Ramos (cell line): ENCODE measurements around the gene ARHGAP42.

Experiments
- in situ Hi-C: fragments of 300-500 bp; cut with MboI; formaldehyde crosslinking; loops from one replicate; pipeline ENCODE4 v1.14.3; 2022; ENCODE audit warnings: low sequenced_read_pairs; ENCODE audit not compliant: unreplicated experiment

The ARHGAP42 gene

DNA sequence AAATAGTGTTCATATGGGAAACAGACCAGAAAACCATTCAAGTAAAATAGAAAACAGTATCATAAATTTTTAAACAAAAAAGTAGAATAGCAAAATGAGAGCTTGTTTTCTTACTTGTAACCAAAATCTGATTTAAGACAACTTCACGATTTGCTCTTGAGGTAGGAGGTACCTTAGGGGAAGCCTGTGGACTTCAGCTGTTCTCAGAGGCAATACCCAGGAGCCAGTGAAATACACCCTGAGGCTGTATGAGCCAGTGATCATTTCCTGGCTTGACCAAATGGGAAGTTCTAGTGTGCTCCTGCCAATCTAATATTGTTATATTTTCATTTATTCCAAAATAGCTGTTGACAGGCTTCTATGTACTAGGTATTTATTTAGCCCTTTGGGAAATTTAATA, 104.8 kb downstream of the ARHGAP42 start:
- in situ Hi-C loops: no loop called here

DNA sequence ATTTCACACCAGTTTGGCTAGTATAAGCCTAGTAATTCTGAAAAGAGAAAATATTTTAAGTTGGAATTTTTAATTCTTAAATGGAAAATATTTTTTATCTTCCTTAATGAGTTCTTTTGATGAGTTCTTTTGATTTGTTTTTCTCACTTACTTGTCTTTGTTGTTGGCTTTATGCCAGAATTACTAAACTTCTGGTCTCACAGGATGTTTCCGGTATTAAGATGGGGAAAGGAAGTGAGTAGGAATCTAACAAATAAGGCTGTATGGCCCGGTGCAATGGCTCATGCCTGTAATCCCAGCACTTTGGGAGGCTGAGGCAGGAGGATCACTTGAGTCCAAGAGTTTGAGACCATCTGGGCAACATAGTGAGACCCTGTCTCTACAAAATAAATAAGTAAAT, 106.4 kb downstream of the ARHGAP42 start:
- in situ Hi-C loops: no loop called here

DNA sequence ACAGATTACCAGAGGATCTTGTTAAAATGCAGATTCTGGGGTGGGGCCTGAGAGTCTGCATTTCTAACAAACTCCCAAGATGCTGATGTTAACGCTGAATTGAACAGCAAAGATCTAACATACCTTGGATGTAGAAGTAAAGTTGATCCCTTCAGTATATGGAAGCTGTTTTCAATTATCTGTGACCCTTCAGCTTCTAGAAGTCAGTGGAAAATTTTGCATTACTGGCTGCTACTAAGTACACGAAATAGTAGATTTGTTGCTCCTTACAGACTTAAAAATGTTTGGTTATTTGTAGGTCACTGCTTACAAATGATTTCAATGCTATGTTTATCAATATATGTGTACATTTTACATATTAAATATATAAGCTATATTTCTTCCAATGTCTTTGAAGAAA, 107.4 kb downstream of the ARHGAP42 start:
- in situ Hi-C loops: no loop called here

DNA sequence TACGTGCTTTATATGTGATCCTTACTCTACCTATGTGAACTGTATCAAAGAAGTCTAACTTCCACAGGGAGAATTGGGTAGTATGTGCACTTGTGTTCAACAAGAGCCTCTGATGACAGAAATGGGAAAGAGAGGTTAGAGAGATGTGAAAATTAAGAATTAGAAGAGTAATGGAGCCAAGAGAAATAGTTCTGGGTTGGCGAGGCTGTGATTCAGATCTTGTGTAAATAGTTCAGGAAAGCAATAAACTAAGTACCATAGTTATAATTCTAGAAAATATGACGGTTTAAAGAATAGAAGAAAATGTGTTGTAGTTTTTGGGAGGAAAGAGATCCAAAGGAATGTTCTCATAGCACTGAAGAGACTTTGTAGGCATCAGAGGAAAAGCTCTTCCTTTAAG, 112.4 kb downstream of the ARHGAP42 start:
- in situ Hi-C loops: no loop called here

GRCh38 chr11:100800202-100800601, 113.1 kb downstream of the ARHGAP42 start:
- in situ Hi-C loops: no loop called here

- in situ Hi-C loops: no loop called here
Observed at GRCh38 chr11:100801225-100801999, 114.3 kb downstream of the ARHGAP42 start.

- in situ Hi-C loops: no loop called here
Observed at GRCh38 chr11:100805506-100806199, 118.6 kb downstream of the ARHGAP42 start.

DNA sequence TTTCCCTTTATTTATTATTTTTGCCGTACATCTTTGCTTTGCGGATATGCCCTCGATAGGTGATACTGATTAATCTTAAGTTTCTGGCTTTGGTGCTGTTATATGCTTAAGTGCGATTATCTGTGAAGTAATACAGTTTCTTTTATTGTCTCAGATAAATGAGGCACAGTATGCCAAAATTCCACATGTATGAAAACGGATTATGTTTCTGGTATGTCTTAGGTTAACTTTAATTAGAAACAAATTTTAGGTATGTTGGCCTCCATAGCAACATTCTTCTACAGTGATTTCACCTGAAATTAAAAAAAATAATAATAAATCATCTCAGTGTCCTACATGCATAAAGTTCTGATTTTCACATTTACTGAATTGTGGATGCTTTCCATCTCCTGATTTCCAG, 119.2 kb downstream of the ARHGAP42 start:
- in situ Hi-C loops: no loop called here

DNA sequence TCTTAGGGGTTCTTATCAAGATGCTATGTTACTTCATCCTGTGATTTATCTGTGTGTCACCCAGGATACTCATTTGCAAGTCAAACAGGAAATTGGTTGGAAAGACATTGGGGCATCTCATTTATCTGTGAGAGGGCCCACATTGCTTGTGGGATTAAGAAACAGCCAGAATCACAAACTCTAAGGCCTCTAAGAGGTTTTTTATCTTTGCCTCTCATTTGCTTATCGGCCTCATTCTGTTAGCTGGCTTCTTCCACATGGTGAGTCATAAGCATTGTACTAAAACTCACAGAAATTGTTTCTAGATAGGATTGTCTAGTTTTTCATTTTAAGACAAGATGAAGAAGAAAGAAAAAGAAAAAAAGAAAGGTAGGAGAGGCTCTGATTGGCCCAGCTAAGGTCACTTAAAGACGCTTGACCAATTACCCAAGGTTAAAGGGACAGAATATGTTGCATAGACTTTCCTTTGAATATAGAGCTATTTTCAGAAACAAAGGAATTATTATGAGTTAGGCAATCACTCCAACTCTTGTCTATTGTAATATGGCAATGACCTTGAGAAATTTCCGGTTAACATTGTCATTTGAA, 121.9 kb downstream of the ARHGAP42 start:
- in situ Hi-C loops: no loop called here

- in situ Hi-C loops: no loop called here
Observed at GRCh38 chr11:100810146-100810545, 123.1 kb downstream of the ARHGAP42 start.

DNA sequence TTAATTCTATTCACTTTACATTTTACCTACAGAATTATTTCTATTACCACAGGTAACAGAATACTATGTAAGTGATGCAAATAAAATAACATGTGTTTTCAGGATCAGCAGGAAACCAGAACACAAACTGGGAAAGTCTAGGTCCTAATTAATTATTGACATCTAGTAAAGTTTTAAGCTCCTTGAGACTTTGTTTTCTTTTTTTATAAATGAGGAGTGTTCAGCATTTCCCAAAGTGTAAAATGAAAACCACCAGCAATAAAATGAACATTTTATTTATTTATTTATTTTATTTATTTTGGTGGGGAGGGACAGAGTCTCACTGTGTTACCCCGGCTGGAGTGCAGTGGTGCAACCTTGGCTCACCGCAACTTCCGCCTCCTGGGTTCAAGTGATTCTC, 123.6 kb downstream of the ARHGAP42 start:
- in situ Hi-C loops: no loop called here

GRCh38 chr11:100812517-100812916, 125.4 kb downstream of the ARHGAP42 start:
- in situ Hi-C loops: no loop called here

DNA sequence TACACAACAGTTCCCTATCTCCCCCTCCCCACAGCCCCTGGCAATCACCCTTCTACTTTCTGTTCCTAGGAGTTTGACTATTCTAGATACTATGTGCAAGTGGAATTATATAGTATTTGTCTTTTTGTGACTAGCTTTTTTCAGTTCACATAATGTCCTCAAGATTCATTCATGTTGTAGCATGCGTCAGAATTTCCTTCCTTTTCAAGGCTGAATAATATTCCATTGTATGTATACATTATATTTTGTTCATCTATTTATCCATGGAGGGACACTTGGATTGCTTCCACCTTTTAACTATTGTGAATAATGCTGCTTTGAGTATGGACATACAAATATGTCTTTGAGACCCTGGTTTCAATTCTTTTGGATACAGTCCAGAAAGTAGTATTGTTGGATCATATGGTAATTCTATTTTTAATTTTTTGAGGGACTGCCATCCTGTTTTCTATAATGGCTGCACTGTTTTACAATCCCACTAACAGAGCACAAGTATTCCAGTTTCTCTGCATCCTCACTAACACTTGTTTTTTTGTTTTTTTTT, 128.8 kb downstream of the ARHGAP42 start:
- in situ Hi-C loops: no loop called here

- in situ Hi-C loops: no loop called here
Observed at GRCh38 chr11:100816823-100817222, 129.7 kb downstream of the ARHGAP42 start.

DNA sequence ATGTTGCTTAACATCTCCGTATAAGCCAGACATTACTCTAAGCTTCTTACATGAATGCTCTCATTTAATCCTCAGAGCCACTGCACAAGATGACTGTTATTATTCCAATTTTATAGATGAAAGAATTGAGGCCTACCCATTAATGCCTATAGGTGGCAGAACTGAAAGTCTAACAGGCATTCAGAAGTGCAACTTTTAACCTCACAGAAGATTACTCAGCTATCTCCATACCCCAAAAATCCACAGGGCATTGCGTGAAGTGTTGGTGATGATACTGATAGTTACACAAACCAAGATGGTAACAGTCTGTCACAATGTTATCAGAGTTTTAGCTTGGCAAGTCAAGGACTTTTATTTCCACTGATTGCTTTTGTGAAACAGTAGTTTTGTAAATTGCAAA, 130.5 kb downstream of the ARHGAP42 start:
- in situ Hi-C loops: no loop called here

DNA sequence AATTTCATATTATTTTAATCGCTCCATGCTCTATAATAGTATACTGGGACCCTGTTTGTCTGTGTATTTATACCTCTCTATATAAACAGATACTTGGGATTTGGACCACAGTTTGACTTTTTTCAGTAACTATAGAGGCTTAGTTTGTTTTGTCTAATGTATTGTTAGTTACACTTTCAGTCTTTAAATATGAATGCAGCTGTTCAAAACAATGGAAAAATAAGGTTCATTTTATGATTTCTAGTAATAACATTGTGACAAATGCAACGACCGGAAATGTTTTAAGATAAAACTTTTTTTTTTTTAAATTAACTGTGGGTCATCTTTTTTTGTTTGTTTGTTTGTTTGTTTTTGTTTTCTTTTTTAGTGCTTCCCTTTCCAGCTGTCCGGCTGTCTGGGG, 133.5 kb downstream of the ARHGAP42 start:
- in situ Hi-C loops: no loop called here

- in situ Hi-C loops: no loop called here
Observed at GRCh38 chr11:100821198-100821597, 134.1 kb downstream of the ARHGAP42 start.

DNA sequence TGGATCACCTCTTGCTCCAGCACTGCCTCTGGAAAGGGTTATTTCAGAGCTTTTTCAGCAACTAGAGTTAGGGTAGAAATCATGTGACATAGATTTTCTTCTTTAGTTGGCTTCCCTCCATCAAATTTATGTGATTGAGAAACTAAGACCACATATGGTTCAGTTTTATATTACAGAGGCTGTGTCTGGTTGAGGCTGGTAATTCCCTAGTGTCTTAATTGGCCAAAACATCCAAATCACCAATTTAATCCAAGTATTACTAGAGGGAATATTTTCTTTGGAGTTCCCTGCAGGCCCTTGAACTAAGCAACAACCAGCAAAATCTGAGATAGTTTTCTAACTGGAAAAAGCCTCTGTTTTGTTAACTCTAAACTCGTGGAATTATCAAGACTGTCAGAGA, 136.3 kb downstream of the ARHGAP42 start:
- in situ Hi-C loops: no loop called here

- in situ Hi-C loops: no loop called here
Observed at GRCh38 chr11:100824041-100824809, 137.1 kb downstream of the ARHGAP42 start.

DNA sequence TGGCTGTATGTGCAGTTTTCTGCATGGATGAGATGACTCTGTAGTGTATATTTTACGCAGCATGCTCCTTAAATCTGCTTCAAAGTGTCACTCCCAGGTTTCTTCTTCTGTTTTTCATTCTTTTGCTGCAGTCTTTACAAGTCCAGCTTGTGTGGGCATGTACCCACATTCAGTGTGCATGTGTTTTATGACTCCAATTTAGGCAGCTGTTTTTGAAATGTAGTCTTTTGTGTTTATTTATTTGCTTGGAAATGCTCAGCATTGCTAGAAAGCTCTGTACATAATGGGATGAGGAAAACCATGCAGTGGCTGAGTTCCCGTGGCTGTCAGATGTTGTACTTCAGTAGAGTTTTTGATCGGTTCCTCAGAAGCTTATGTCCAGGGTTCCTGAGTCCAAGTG, 138.5 kb downstream of the ARHGAP42 start:
- in situ Hi-C loops: no loop called here
